WERI-Rb-1 (cell line): ENCODE data around the gene HSPB9.
A peak's percentile ranks its signal among the peaks of the same experiment; 100 is the strongest.

Experiments used
- DNase-seq: peaks from one replicate; pipeline ENCODE4 v3.0.0-alpha.2; 2020
- H3K27ac ChIP-seq: fragments of 250-450 bp; sonication (Bioruptor Pico); 2 replicates; pipeline ENCODE4 v1.5.1; 2020; ENCODE audit warnings: mild to moderate bottlenecking, moderate library complexity
- H3K27me3 ChIP-seq: fragments of 250-450 bp; sonication (Bioruptor Pico); 2 replicates; pipeline ENCODE4 v1.5.1; 2021; ENCODE audit warnings: mild to moderate bottlenecking, low read depth, moderate library complexity; ENCODE audit not compliant: insufficient read depth, severe bottlenecking
- H3K36me3 ChIP-seq: fragments of 250-450 bp; sonication (Bioruptor Pico); 2 replicates; pipeline ENCODE4 v1.5.1; 2020; ENCODE audit warnings: mild to moderate bottlenecking, moderate library complexity
- H3K4me3 ChIP-seq: 2 replicates; pipeline ENCODE4 v1.5.1; 2011; ENCODE audit warnings: low read depth, mild to moderate bottlenecking, control low read depth, low read length
- H3K9me3 ChIP-seq: fragments of 250-450 bp; sonication (Bioruptor Pico); 2 replicates; pipeline ENCODE4 v1.5.1; 2021; ENCODE audit warnings: mild to moderate bottlenecking, moderate library complexity; ENCODE audit not compliant: severe bottlenecking
- TF ChIP-seq, protein P1 (sequence below): IDR thresholded peaks from 2 replicates; pipeline ENCODE4 v1.5.1; 2011; ENCODE audit warnings: low read depth, mild to moderate bottlenecking, control low read depth, inconsistent platforms, low read length

The HSPB9 gene

DNA sequence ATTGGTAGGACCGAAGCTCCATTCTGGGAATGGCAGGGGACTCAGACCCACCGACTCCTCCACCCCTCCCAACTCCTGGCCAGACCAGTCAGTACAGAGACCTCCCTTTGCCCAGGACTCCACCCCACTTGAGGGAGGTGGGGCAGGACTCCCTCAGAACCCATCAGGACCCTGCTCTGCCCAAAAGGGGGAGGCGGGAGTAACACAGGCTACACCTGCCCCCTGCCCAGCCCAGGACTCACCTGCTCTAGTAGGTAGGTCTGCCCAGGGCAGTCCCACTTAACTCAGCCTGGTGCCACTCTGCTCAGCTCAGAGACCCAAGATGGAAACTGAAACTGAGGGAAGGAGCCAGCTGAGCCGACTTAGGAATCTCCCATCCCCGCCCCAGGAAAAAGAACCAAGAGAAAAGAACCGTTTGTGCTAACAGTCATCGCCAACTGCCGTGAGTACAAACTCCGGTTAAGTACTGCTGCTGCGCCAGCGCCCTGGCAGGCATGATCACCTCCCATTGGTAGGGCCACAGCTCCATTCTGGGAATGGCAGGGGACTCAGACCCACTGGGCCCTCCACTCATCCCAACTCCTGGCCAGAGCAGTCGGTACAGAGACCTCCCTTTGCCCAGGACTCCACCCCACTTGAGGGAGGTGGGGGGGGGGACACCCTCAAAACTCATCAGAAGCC is 10.6 kb upstream of the HSPB9 start:
- no peak overlapping the region for H3K27ac ChIP-seq
- no peaks in the 10 kb centered on the region for H3K27me3 ChIP-seq
- H3K36me3 ChIP-seq: peaks cover 37% of the 10 kb centered on the region
- no peak overlapping the region for H3K4me3 ChIP-seq
- no peak for DNase-seq
- TF ChIP-seq, protein P1, sequence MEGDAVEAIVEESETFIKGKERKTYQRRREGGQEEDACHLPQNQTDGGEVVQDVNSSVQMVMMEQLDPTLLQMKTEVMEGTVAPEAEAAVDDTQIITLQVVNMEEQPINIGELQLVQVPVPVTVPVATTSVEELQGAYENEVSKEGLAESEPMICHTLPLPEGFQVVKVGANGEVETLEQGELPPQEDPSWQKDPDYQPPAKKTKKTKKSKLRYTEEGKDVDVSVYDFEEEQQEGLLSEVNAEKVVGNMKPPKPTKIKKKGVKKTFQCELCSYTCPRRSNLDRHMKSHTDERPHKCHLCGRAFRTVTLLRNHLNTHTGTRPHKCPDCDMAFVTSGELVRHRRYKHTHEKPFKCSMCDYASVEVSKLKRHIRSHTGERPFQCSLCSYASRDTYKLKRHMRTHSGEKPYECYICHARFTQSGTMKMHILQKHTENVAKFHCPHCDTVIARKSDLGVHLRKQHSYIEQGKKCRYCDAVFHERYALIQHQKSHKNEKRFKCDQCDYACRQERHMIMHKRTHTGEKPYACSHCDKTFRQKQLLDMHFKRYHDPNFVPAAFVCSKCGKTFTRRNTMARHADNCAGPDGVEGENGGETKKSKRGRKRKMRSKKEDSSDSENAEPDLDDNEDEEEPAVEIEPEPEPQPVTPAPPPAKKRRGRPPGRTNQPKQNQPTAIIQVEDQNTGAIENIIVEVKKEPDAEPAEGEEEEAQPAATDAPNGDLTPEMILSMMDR: no peak
- no peaks in the 10 kb centered on the region for H3K9me3 ChIP-seq

DNA sequence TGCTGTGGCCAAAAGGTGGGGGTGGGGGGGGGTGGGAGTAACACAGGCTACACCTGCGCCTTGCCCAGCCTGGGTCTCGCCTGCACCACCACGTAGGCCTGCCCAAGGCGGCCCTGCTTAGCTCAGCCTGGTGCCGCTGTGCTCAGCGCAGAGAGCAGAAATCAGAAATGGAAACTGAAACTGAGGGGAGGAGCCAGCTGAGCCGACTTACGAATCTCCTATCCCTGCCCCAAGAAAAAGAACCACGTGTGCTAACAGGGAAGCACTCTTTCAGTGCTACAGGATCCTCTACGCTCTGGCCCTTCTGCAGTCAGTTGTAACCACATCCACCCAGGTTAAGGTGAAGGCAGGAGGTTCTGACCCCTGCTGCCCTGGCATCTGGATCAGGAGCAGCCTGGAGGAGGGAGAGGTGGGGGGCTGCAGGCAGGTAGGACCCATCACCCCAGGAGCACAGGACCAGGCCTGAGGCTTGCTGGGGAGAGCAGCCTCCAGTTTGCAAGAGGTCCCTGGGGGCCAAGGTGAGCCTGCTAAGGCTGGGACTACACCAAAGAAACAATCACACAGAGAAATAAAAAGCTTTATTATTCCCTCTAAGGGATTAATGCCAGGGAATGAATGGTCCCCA is 9.9 kb upstream of the HSPB9 start, which contains the start of gene DHX58:
Gene DHX58 (minus strand): TSS at position 163 of the 625 bp plus-strand sequence. CDS start 822 bp downstream, outside the sequence.
- peak within 1 kb of the TSS; percentile 4; the same call in 1 of the 2 replicates for H3K27ac ChIP-seq
- H3K9me3 ChIP-seq: no peaks in the 10 kb centered on the region
- no peaks in the 10 kb centered on the region for H3K27me3 ChIP-seq
- DNase-seq: peak; percentile 72
- H3K36me3 ChIP-seq: peaks cover 44% of the 10 kb centered on the region
- no peak within 1 kb of the TSS for H3K4me3 ChIP-seq
- TF ChIP-seq, protein P1: no peak

DNA sequence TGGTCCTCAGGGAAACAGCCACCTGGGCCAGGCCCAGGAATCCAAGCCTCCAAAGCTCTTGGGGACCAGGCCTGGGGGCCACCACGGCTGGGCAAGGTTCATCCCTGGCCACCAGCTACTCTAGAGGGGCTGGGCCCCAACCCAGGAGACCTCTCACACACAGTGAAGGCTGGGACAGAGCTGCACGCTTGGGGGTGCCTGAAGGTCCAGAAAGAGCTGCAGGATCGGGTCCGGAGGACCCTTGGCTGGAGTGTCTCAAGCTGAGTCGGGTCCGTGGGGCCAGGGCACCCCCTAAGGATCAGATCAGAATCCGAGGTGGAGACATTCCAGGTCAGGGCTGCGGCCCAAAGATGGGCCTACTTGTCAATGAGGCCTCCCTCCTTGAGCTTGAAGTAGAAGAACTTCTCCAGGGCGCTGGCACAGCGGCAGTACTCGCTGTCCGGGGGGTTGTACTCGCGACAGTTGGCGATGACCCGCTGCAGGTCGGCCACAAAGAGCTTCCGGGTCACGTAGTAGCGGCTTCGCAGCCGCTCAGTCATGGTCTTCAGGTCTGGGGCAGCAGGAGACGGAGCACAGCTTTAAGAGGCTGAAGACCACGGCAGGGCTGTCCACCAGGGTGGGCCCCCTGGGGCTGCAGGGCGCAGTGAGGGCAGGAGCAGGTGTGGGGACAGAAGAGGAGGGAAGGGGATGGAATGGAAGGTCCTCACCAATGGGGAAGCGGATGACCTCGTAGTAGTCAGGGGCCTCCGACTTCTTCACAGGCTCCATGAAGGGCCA is 9.1 kb upstream of the HSPB9 start:
- Histone ChIP-seq H3K4me3 (no peak overlapping the region), H3K27me3 (no peaks in the 10 kb centered on the region), H3K9me3 (no peaks in the 10 kb centered on the region), H3K36me3 (peaks cover 52% of the 10 kb centered on the region), H3K27ac (peak overlapping the region; percentile 4; the same call in 1 of the 2 replicates)
- TF ChIP-seq, protein P1: no peak
- DNase-seq: no peak

DNA sequence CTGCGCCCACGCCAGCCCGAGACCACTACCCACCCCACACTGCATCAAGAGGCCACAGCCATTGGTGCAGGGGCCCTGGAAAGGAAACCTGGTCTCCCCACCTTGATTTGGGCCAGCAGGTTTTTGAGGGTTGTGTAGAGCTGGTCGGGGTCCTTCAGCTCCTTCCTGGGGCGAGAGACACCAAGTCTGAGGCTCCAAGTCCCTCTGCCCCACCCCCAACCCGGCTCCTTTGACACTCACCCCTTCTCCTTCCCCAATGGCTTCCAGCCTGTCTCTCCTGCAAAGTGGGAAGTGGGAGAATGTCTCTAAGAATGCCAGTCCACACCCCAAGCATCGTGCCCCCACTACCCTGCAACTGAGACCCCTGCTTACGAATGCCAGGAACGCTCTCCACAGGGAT is 8.5 kb upstream of the HSPB9 start:
- no peak for DNase-seq
- no peaks in the 10 kb centered on the region for H3K27me3 ChIP-seq
- TF ChIP-seq, protein P1: no peak
- peaks cover 58% of the 10 kb centered on the region for H3K36me3 ChIP-seq
- H3K9me3 ChIP-seq: no peaks in the 10 kb centered on the region
- no peak overlapping the region for H3K4me3 ChIP-seq
- no peak overlapping the region for H3K27ac ChIP-seq

DNA sequence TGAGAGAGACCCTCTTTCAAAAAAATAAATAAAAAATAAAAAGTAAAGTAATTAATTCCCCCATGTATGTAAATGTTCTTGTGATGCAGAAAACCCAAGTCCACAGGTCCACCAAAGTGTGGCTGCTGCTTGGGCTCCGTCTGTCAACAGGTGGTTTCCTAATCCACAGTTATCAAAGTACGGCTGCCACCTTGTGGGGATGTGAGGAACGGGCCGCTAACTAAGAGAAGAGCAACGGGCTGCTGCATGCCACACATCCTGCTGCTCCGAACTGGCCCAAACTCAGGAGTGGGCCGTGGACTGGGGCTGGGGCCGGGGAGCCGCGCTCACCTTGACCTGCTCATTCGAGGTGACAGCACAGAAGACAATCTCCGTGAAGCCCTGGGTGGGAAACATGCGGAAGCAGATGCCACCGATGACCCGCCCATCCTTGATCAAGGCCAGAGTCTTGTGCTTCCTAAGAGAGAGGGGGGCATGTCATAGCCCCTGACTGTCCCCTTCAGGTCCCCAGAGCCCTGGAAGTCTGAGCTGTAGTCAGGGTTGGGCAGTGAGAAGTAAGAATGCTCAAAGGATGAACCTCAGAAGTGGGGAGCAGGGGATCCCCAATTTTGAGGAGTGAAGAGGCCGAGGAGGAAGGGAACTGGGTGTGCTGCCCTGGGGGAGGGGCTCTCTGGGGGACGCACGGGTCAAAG is 5.8 kb upstream of the HSPB9 start:
- DNase-seq: peak; percentile 90
- TF ChIP-seq, protein P1: peak; percentile 91
- H3K36me3 ChIP-seq: peaks cover 66% of the 10 kb centered on the region
- no peaks in the 10 kb centered on the region for H3K9me3 ChIP-seq
- H3K27me3 ChIP-seq: no peaks in the 10 kb centered on the region
- H3K27ac ChIP-seq: no peak overlapping the region
- H3K4me3 ChIP-seq: no peak overlapping the region
